Measurements from ENCODE around the gene BMPR1A. TPM values are rescaled to one million over a fixed set of nuclear protein-coding genes. Genes with fewer than 3 reads are reported as not detected.

The BMPR1A gene
- total RNA-seq, 1 experiment from 2014 or later, result 104 TPM

- no peak for TF ChIP-seq TP53 (CRISPR knock-in tag; IDR thresholded peaks at IDR 0.05)
- no peak for TF ChIP-seq ATF1 (CRISPR knock-in tag; IDR thresholded peaks at IDR 0.05)
- no peak for TF ChIP-seq STAT6 (CRISPR knock-in tag; conservative IDR thresholded peaks at IDR 0.05; ENCODE audit: low read depth)
- no peak for TF ChIP-seq JUN (CRISPR knock-in tag; IDR thresholded peaks at IDR 0.05)
- no peak for TF ChIP-seq ELF4 (CRISPR knock-in tag; IDR thresholded peaks at IDR 0.05; ENCODE audit: low read depth)
- no peak for TF ChIP-seq MYBL2 (CRISPR knock-in tag; IDR thresholded peaks at IDR 0.05)
These were observed 4.1 kb upstream of the BMPR1A start (continued) for GRCh38 chr10:86752311-86752710.

DNA sequence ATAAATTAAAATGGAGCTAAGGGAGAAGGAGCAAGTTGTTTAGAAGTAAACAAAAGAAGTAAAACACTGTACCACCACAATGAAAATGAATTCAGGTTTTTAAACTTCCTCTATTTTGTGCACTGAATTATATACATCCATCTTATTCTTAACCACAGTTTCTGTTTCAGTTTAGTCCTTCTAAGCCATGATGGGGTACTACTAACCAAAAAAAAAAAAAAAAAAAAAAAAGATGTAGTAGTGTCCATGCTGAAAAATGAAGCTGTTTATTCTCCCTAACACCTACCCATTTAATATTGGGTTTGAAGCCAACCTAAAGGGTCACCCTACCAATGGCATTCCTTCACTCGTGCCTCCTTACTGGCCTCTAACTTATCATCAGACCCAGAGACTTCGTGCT, 3.4 kb upstream of the BMPR1A start:
- Mint-ChIP-seq H3K27ac (peak overlapping the region; percentile 79), H3K4me1 (peaks cover 37% of the 10 kb centered on the region), H3K36me3 (peaks cover 6% of the 10 kb centered on the region), H3K9me3 (no peaks in the 10 kb centered on the region), H3K4me3 (no peak overlapping the region; the same call in 1 of the 2 replicates), H3K27me3 (ENCODE audit: low read depth) (no peaks in the 10 kb centered on the region)
- ChIA-PET POLR2A (interaction anchor here (0.8 to 1.7 kb wide), 3 partner anchors 20 to 41 kb away, joined by 3 to 5 read pairs (median 3); no protein-coding TSS in a partner anchor), CTCF (interaction anchor here (1.0 to 1.9 kb wide), 3 partner anchors 9 to 59 kb away, joined by 3 to 6 read pairs (median 3); no protein-coding TSS in a partner anchor)
- TF ChIP-seq TP53 (CRISPR knock-in tag; IDR thresholded peaks at IDR 0.05) (no peak), KAT7 (CRISPR knock-in tag; IDR thresholded peaks at IDR 0.05; ENCODE audit: borderline replicate concordance) (no peak), HMGA2 (CRISPR knock-in tag; IDR thresholded peaks at IDR 0.05) (no peak), ZNF219 (CRISPR knock-in tag; IDR thresholded peaks at IDR 0.05; ENCODE audit: borderline replicate concordance) (no peak), ZMAT4 (CRISPR knock-in tag; IDR thresholded peaks at IDR 0.05) (no peak)
- DNase-seq (ENCODE audit: low spot score) (no peak), ATAC-seq (no peak)

DNA sequence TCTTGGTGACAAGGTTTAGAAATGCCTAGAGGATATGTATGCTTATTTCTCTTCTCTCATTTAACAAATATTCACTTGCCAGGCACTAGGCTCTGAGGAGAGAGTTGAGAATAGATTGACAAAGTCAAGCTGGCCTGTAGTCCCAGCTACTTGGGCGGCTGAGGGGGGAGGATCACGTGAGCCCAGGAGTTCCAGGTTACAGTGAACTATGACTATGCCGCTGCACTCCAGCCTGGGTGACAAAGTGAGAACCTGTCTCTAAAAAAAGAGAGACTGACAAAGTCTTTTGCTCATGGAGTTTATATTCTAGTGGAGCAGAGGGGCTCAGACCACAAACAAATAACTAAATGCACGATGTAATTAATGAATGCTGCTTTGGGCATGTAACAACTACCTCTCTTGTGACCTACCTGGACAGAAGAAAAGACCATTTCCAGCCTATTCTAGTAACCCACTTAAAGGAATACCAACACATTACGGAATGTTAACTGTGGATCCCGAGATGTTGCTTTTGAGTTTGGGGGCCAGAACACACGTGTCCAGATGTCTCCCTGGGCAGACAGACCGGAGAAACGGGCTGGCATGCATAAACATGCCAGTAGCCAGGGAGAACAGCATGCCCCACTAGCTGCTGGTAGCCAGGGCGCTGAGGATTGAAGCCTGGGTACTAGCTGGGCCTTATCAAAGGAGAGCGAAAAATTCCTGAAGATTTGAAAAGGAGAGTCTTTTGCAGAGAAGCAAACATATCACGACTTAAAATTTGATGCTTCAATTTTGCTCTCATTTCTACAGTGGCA, 2.6 kb upstream of the BMPR1A start:
- H3K36me3 Mint-ChIP-seq, result peaks cover 10% of the 10 kb centered on the region
- H3K4me3 Mint-ChIP-seq, result peak overlapping the region; percentile 79
- no peaks in the 10 kb centered on the region for H3K9me3 Mint-ChIP-seq
- ChIA-PET POLR2A (no interaction called here), CTCF (interaction anchor here (0.7 to 1.9 kb wide), 2 partner anchors 13 to 42 kb away, joined by 3 to 6 read pairs; no protein-coding TSS in a partner anchor)
- no peaks in the 10 kb centered on the region for H3K27me3 Mint-ChIP-seq (ENCODE audit: low read depth)
- peak overlapping the region; percentile 75 for H3K27ac Mint-ChIP-seq
- DNase-seq (ENCODE audit: low spot score) (no peak), ATAC-seq (no peak)
- peaks cover 37% of the 10 kb centered on the region for H3K4me1 Mint-ChIP-seq
- TF ChIP-seq ZNF138 (CRISPR knock-in tag; conservative IDR thresholded peaks at IDR 0.05) (no peak), JUN (CRISPR knock-in tag; IDR thresholded peaks at IDR 0.05) (no peak), JAZF1 (CRISPR knock-in tag; IDR thresholded peaks at IDR 0.05) (no peak), TCF7 (CRISPR knock-in tag; IDR thresholded peaks at IDR 0.05; ENCODE audit: low read depth) (no peak), GTF2I (CRISPR knock-in tag; conservative IDR thresholded peaks at IDR 0.05) (no peak), OVOL2 (CRISPR knock-in tag; IDR thresholded peaks at IDR 0.05; ENCODE audit: borderline replicate concordance) (no peak), HMGA2 (CRISPR knock-in tag; IDR thresholded peaks at IDR 0.05) (no peak)
- TF ChIP-seq, protein P1, sequence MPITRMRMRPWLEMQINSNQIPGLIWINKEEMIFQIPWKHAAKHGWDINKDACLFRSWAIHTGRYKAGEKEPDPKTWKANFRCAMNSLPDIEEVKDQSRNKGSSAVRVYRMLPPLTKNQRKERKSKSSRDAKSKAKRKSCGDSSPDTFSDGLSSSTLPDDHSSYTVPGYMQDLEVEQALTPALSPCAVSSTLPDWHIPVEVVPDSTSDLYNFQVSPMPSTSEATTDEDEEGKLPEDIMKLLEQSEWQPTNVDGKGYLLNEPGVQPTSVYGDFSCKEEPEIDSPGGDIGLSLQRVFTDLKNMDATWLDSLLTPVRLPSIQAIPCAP (CRISPR knock-in tag; IDR thresholded peaks at IDR 0.05), result no peak
- TF ChIP-seq, protein P2, sequence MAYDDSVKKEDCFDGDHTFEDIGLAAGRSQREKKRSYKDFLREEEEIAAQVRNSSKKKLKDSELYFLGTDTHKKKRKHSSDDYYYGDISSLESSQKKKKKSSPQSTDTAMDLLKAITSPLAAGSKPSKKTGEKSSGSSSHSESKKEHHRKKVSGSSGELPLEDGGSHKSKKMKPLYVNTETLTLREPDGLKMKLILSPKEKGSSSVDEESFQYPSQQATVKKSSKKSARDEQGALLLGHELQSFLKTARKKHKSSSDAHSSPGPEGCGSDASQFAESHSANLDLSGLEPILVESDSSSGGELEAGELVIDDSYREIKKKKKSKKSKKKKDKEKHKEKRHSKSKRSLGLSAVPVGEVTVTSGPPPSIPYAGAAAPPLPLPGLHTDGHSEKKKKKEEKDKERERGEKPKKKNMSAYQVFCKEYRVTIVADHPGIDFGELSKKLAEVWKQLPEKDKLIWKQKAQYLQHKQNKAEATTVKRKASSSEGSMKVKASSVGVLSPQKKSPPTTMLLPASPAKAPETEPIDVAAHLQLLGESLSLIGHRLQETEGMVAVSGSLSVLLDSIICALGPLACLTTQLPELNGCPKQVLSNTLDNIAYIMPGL (CRISPR knock-in tag; IDR thresholded peaks at IDR 0.05), result no peak
- TF ChIP-seq, protein P3, sequence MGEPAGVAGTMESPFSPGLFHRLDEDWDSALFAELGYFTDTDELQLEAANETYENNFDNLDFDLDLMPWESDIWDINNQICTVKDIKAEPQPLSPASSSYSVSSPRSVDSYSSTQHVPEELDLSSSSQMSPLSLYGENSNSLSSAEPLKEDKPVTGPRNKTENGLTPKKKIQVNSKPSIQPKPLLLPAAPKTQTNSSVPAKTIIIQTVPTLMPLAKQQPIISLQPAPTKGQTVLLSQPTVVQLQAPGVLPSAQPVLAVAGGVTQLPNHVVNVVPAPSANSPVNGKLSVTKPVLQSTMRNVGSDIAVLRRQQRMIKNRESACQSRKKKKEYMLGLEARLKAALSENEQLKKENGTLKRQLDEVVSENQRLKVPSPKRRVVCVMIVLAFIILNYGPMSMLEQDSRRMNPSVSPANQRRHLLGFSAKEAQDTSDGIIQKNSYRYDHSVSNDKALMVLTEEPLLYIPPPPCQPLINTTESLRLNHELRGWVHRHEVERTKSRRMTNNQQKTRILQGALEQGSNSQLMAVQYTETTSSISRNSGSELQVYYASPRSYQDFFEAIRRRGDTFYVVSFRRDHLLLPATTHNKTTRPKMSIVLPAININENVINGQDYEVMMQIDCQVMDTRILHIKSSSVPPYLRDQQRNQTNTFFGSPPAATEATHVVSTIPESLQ (CRISPR knock-in tag; IDR thresholded peaks at IDR 0.05), result no peak
- TF ChIP-seq, protein P4, sequence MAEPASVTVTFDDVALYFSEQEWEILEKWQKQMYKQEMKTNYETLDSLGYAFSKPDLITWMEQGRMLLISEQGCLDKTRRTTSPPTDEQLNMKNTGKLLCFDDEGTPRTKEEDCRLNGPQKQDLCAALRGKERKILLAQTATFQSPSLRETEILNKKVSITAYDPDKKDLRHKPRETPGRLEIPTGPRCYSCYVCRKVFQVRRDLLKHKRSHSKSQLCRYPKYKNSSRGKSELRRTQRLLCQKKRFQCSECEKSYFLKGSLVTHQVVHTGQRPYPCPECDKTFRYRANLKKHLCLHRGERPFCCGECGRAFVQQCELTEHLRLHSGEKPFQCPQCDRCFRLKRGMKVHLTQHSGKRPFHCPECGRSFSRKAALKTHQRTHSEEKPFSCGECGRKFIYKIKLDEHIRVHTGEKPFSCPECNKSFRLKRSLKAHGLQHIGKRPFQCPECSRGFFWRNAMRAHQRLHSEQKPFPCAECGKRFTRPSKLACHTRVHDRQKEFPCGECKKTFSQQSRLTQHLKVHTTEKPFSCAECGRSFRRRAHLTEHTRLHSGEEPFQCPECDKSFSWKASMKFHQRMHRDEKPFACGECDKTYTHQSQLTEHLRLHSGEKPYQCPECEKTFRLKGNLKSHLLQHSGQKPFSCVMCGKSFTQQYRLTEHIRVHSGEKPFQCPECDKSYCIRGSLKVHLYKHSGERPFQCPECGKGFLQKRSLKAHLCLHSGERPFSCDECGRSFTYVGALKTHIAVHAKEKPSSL (CRISPR knock-in tag; conservative IDR thresholded peaks at IDR 0.05), result no peak
